Natural killer cell (primary cell): ENCODE data around the gene PNLIPRP2. TPM values are rescaled to one million over a fixed set of nuclear protein-coding genes. Genes with fewer than 3 reads are reported as not detected.

Experiments
- ATAC-seq, 3 donors: fragments of 150-1000 bp in 2 of 3; fragments of 200-7000 bp in 1 of 3; cut with Tn5 transposase; 1 replicate in 1 of 3; 2 replicates in 2 of 3; pipeline ENCODE4 v1.10.0; 2021; ENCODE audit warnings: mild to moderate bottlenecking in 2 of 3, moderate library complexity in 2 of 3
- DNase-seq, 2 donors: peaks; one replicate each; pipeline versions ENCODE4 v3.0.0 to v3.0.0-alpha.2; 2013 to 2021; ENCODE audit warnings: mixed read lengths in 1 of 2
- H3K27ac ChIP-seq: one replicate; pipeline ENCODE4 v1.5.1; 2013; ENCODE audit warnings: mild to moderate bottlenecking, low read length
- H3K27me3 ChIP-seq: one replicate; pipeline ENCODE4 v1.6.1; 2013; ENCODE audit warnings: low read length; ENCODE audit not compliant: control insufficient read depth, insufficient read depth
- H3K36me3 ChIP-seq: one replicate; pipeline ENCODE4 v1.6.1; 2013; ENCODE audit warnings: low read length; ENCODE audit not compliant: control insufficient read depth, insufficient read depth
- H3K4me1 ChIP-seq: one replicate; pipeline ENCODE4 v1.6.1; 2013; ENCODE audit warnings: low read length; ENCODE audit not compliant: control insufficient read depth, insufficient read depth
- H3K4me3 ChIP-seq: one replicate; pipeline ENCODE4 v1.5.1; 2013; ENCODE audit warnings: low read length
- H3K9me3 ChIP-seq: one replicate; pipeline ENCODE4 v1.6.1; 2013; ENCODE audit warnings: low read length; ENCODE audit not compliant: control insufficient read depth, insufficient read depth
- H3K27ac Mint-ChIP-seq, 2 donors: one replicate each; pipeline ENCODE4 v1.8.0; 2022; ENCODE audit warnings: mild to moderate bottlenecking in 2 of 2, mixed read lengths in 2 of 2, moderate library complexity in 1 of 2
- H3K27me3 Mint-ChIP-seq, 2 donors: one replicate each; pipeline ENCODE4 v1.8.0; 2022; ENCODE audit warnings: low read depth in 2 of 2, mixed read lengths in 2 of 2
- H3K36me3 Mint-ChIP-seq: one replicate; pipeline ENCODE4 v1.8.0; 2022; ENCODE audit warnings: mixed read lengths
- H3K4me1 Mint-ChIP-seq, 2 donors: one replicate each; pipeline ENCODE4 v1.8.0; 2022; ENCODE audit warnings: mixed read lengths in 2 of 2
- H3K4me3 Mint-ChIP-seq: one replicate; pipeline ENCODE4 v1.8.0; 2022; ENCODE audit warnings: mild to moderate bottlenecking, moderate library complexity, mixed read lengths
- H3K9me3 Mint-ChIP-seq, 2 donors: one replicate each; pipeline ENCODE4 v1.8.0; 2022; ENCODE audit warnings: mixed read lengths in 2 of 2
- WGBS: methylation state at CpG from one replicate; pipeline ENCODE4 v1.1.7; 2013; ENCODE audit warnings: missing lambda C conversion rate; ENCODE audit not compliant: insufficient coverage; 5-methylcytosine and 5-hydroxymethylcytosine counted together
- intact Hi-C: fragments of 100-400 bp; cut with micrococcal nuclease; formaldehyde crosslinking; loops from one replicate; pipeline ENCODE4 v1.14.2; 2022
- total RNA-seq, 4 donors: library from RNA; stranded (reverse); fragments of 120-200 nt in 1 of 4; gene quantifications; one replicate each; pipeline versions ENCODE4 v1.2.3 to v1.2.4, GENCODE V29; 2013 to 2022
- TF ChIP-seq, protein P1 (sequence below): fragments of 200-600 bp; IDR thresholded peaks from one replicate; pipeline ENCODE4 v1.8.0; 2022; ENCODE audit warnings: antibody characterized with exemption

Gene PNLIPRP2
- total RNA-seq, 3 donors from 2014 or later (not counting 1 experiment from before 2014, with no cell fraction given), result not detected

DNA sequence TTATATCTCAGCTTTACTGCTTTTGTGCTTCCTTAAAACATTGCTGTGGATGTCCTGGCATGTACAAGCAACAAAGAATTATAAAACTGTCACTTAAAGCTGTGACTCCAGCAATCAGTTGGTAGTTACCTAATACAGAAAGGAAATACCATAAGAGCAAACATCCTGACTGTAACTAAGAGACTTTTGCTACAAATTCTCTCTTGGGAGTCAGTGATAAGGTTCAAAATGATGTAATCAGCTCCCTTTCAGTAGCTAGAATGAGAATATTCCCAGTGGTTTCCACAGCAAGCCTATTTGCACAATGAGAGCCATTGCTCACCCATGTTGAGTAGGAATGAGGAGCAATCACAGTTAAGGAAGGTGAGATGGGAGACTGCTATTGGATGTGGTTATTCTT, 22.4 kb upstream of the PNLIPRP2 start:
- TF ChIP-seq, protein P1, sequence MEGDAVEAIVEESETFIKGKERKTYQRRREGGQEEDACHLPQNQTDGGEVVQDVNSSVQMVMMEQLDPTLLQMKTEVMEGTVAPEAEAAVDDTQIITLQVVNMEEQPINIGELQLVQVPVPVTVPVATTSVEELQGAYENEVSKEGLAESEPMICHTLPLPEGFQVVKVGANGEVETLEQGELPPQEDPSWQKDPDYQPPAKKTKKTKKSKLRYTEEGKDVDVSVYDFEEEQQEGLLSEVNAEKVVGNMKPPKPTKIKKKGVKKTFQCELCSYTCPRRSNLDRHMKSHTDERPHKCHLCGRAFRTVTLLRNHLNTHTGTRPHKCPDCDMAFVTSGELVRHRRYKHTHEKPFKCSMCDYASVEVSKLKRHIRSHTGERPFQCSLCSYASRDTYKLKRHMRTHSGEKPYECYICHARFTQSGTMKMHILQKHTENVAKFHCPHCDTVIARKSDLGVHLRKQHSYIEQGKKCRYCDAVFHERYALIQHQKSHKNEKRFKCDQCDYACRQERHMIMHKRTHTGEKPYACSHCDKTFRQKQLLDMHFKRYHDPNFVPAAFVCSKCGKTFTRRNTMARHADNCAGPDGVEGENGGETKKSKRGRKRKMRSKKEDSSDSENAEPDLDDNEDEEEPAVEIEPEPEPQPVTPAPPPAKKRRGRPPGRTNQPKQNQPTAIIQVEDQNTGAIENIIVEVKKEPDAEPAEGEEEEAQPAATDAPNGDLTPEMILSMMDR, result no peak
- H3K27ac Mint-ChIP-seq, result no peak overlapping the region
- no peak overlapping the region for H3K4me3 Mint-ChIP-seq
- H3K4me1 Mint-ChIP-seq, result no peaks in the 10 kb centered on the region
- intact Hi-C loops, result no loop called here
- no peaks in the 10 kb centered on the region for H3K36me3 Mint-ChIP-seq
- no peaks in the 10 kb centered on the region for H3K27me3 Mint-ChIP-seq
- no peak overlapping the region for H3K4me3 ChIP-seq
- ATAC-seq (no peak), DNase-seq (no peak)
- H3K9me3 ChIP-seq, result no peaks in the 10 kb centered on the region
- no peak overlapping the region for H3K27ac ChIP-seq
- H3K27me3 ChIP-seq, result no peaks in the 10 kb centered on the region
- H3K4me1 ChIP-seq, result no peaks in the 10 kb centered on the region
- no peaks in the 10 kb centered on the region for H3K36me3 ChIP-seq
- H3K9me3 Mint-ChIP-seq, result peaks cover 0 to 2% of the 10 kb centered on the region in 2 donors

DNA sequence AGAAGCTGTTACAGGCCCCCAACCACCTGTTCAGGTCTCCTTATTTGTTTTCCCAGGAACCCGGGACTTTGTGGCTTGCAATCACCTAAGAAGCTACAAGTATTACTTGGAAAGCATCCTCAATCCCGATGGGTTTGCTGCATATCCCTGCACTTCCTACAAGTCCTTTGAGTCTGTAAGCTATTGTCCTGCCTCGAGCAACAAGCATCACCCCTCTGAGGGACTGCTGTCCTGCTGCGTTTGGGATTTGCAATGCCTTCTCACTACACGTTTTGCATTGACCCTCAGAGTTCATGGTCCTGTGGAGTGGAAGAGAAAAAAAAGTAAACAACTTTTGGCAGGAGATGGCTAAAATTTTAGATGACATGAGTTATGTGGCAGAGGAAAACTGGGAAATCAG, 20.8 kb upstream of the PNLIPRP2 start:
- Histone ChIP-seq H3K9me3 (no peaks in the 10 kb centered on the region), H3K27me3 (no peaks in the 10 kb centered on the region), H3K27ac (no peak overlapping the region), H3K36me3 (no peaks in the 10 kb centered on the region), H3K4me3 (no peak overlapping the region), H3K4me1 (no peaks in the 10 kb centered on the region)
- Mint-ChIP-seq H3K27me3 (no peaks in the 10 kb centered on the region), H3K27ac (no peak overlapping the region), H3K4me3 (no peak overlapping the region), H3K4me1 (no peaks in the 10 kb centered on the region), H3K9me3 (peaks cover 0 to 2% of the 10 kb centered on the region in 2 donors), H3K36me3 (no peaks in the 10 kb centered on the region)
- ATAC-seq, result no peak
- 92% methylated on average over 5 of the region's 5 CpGs for WGBS
- intact Hi-C loops, result no loop called here
- TF ChIP-seq, protein P1, result no peak
- DNase-seq, result no peak

DNA sequence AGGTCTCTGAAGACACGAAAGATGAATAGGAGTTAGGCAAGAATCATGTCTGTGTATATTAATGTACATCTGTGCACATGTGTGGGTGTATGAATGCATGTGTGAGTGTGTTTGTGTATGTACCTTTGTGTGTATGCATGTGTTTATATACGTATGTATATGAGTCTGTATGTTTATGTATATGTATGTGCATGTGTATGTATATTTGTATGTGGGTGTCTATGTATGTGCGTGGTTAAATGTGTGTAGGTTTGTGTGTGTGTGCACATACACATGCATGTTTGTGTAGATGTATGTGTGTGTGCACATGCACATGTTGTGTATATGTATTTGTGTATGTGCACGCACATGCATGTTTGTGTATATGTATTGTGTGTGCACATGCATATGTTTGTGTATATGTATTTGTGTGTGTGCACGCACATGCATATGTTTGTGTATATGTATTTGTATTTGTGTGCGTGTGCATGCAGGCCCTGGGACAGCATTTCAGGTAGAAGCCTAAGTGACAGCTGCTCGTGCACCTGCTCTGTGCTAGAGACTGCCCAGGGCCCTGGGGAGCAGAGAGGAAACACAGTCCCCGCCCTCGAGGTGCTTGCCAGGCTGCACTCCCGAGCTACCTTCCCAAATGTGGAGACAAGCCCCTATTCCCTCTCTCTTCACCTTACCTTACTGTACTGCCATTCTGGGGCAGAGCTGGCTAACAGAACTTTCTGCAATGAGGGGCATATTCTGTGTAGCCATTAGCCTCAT, 17.9 kb upstream of the PNLIPRP2 start:
- Mint-ChIP-seq H3K27ac (no peak overlapping the region), H3K4me3 (no peak overlapping the region), H3K9me3 (no peaks in the 10 kb centered on the region), H3K4me1 (no peaks in the 10 kb centered on the region), H3K36me3 (no peaks in the 10 kb centered on the region), H3K27me3 (peaks cover 0 to 2% of the 10 kb centered on the region in 2 donors)
- H3K27me3 ChIP-seq, result no peaks in the 10 kb centered on the region
- TF ChIP-seq, protein P1, result no peak
- H3K4me3 ChIP-seq, result no peak overlapping the region
- no peaks in the 10 kb centered on the region for H3K4me1 ChIP-seq
- 84% methylated on average over 10 of the region's 10 CpGs for WGBS
- no peak overlapping the region for H3K27ac ChIP-seq
- intact Hi-C loops, result no loop called here
- DNase-seq (no peak), ATAC-seq (no peak)
- H3K36me3 ChIP-seq, result no peaks in the 10 kb centered on the region
- H3K9me3 ChIP-seq, result no peaks in the 10 kb centered on the region

DNA sequence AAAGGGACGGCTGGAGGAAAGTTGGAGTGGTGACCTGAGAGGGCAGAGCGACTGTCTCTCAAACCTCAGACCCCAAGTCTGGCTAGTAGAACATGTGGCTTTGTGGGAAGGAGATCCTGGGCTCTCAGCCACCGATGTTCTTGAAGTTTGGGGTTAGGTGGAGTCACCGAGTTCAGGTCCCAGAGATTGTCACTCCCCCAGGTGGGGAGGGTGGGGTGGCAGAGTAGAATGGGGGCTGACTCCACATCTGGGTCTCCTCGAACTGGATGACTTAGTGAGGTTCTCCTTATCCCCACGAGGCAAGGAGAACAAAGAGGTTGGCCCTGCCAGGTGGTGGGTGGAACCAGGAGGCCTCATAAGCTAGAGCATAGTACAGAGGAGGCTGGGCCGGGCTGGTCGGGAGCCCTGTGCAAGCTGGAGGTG, 14.7 kb upstream of the PNLIPRP2 start:
- DNase-seq, result no peak
- H3K4me1 Mint-ChIP-seq, result no peaks in the 10 kb centered on the region
- no peak overlapping the region for H3K27ac Mint-ChIP-seq

More for the DNA sequence above, 14.7 kb upstream of the PNLIPRP2 start:
- no peaks in the 10 kb centered on the region for H3K4me1 ChIP-seq
- no peak overlapping the region for H3K4me3 ChIP-seq
- peaks cover 15 to 17% of the 10 kb centered on the region in 2 donors for H3K27me3 Mint-ChIP-seq
- H3K9me3 ChIP-seq, result no peaks in the 10 kb centered on the region
- H3K27ac ChIP-seq, result no peak overlapping the region
- intact Hi-C loops, result no loop called here
- 61% methylated on average over 8 of the region's 8 CpGs for WGBS
- H3K9me3 Mint-ChIP-seq, result peaks cover 0 to 2% of the 10 kb centered on the region in 2 donors
- H3K27me3 ChIP-seq, result no peaks in the 10 kb centered on the region
- H3K36me3 Mint-ChIP-seq, result no peaks in the 10 kb centered on the region
- TF ChIP-seq, protein P1, result no peak
- ATAC-seq, result no peak
- no peak overlapping the region for H3K4me3 Mint-ChIP-seq
- no peaks in the 10 kb centered on the region for H3K36me3 ChIP-seq
